Lung (tissue), 12 donors: ENCODE results near the gene VASN. TPM values are rescaled to one million over a fixed set of nuclear protein-coding genes. Genes with fewer than 3 reads are reported as not detected.

Experiments used
- ATAC-seq: fragments of 200-7000 bp; cut with Tn5 transposase; one replicate; pipeline ENCODE4 v1.9.1; 2020; ENCODE audit warnings: moderate number of reproducible peaks; ENCODE audit not compliant: insufficient read depth, low FRiP score
- DNase-seq, 3 donors: peaks; one replicate each; pipeline ENCODE4 v3.0.0-alpha.2; 2013 to 2017
- H3K27ac ChIP-seq, 2 donors: one replicate each; pipeline ENCODE4 v1.5.1; 2013; ENCODE audit warnings: mild to moderate bottlenecking in 2 of 2, moderate library complexity in 2 of 2, control low read depth in 1 of 2, inconsistent platforms in 1 of 2, low read depth in 1 of 2, low read length in 1 of 2
- H3K27me3 ChIP-seq, 3 donors: one replicate each; pipeline ENCODE4 v1.5.1; 2013; ENCODE audit warnings: low read length in 2 of 3; ENCODE audit not compliant: control insufficient read depth in 3 of 3, insufficient read depth in 3 of 3
- H3K36me3 ChIP-seq, 4 donors: one replicate each; pipeline ENCODE4 v1.5.1; 2013; ENCODE audit warnings: low read length in 4 of 4, mild to moderate bottlenecking in 1 of 4, moderate library complexity in 1 of 4; ENCODE audit not compliant: control insufficient read depth in 4 of 4, insufficient read depth in 4 of 4
- H3K4me1 ChIP-seq, 5 donors: one replicate each; pipeline ENCODE4 v1.5.1; 2013; ENCODE audit warnings: low read length in 5 of 5, mild to moderate bottlenecking in 2 of 5, moderate library complexity in 1 of 5; ENCODE audit not compliant: control insufficient read depth in 5 of 5, insufficient read depth in 5 of 5
- H3K4me3 ChIP-seq: one replicate; pipeline ENCODE4 v1.5.1; 2013; ENCODE audit warnings: mild to moderate bottlenecking, control low read depth, moderate library complexity
- H3K9ac ChIP-seq, 2 donors: one replicate each; pipeline ENCODE4 v1.5.1; 2013; ENCODE audit warnings: low read length in 2 of 2, control low read depth in 1 of 2; ENCODE audit not compliant: insufficient read depth in 1 of 2
- H3K9me3 ChIP-seq, 4 donors: one replicate each; pipeline ENCODE4 v1.5.1; 2013; ENCODE audit warnings: low read length in 3 of 4, mild to moderate bottlenecking in 1 of 4, moderate library complexity in 1 of 4; ENCODE audit not compliant: control insufficient read depth in 4 of 4, insufficient read depth in 3 of 4
- CTCF ChIP-seq: IDR thresholded peaks from 2 replicates; pipeline ENCODE4 v1.5.1; 2012; ENCODE audit warnings: mild to moderate bottlenecking; ENCODE audit errors: control extremely low read depth, extremely low read depth
- WGBS, 2 donors: extraction: QIAGEN DNeasy Blood & Tissue Kit; methylation state at CpG; one replicate each; pipeline ENCODE4 v1.1.7; 2013; 5-methylcytosine and 5-hydroxymethylcytosine counted together
- polyA plus RNA-seq, 2 donors: library from polyadenylated mRNA; stranded (reverse); fragments of 200-250 nt; gene quantifications; one replicate each; pipeline ENCODE4 v1.2.1, GENCODE V29; 2013
- total RNA-seq, 2 donors: library from RNA; depleted of rRNA in 1 of 2; stranded (reverse); fragments of >200 nt in 1 of 2; gene quantifications; one replicate each; pipeline ENCODE4 v1.2.1, GENCODE V29; 2014 to 2021
- donor health status: control.
- donor health status: control.
- donor health status: Bipolar disorder and iron deficiency.
- donor health status: healthy.
- donor health status: DM: yes; HTN: yes; CAD: no.

Gene VASN
- total and polyA plus RNA-seq, 4 donors, result 18.8 to 42.9 (median 31.3) TPM

DNA sequence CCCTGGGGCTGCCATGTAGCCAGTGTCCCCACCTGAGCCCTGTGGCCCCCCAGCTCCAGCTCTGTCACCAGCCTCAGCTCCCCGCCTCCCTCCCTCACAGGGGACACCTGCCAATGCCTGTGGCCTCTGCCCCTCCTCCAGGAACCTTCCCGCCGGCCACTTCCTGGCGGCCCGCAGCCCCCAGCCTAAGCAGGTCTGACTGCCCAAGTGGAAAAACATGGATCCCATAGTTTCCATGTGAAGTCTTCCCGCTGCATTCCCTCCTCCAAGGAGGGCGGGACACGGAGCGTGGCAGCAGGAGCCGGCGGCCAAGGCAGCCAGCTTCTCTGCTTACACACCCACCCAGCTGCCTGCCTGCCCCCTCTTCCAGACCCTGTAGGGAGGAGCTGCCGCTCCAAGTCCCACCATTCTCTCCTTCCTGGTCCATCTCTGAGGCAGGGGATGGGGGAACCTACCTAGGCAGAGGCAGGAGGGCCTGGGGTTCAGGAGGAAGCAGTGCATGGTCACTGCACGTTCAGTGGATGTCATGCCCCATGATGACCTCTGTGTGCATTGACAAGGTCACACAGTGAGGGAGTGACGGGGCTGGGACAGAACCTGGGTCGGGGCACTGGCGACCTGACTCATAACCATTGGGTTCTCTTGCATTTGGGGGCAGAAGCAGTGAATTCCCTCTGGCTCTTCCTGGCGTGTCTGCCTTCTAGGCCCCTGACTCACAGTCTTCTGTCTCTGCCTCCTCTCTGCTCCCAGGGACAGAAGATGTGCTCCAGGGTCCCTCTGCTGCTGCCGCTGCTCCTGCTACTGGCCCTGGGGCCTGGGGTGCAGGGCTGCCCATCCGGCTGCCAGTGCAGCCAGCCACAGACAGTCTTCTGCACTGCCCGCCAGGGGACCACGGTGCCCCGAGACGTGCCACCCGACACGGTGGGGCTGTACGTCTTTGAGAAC, 8.7 kb downstream of the VASN start:
- Histone ChIP-seq H3K9ac (no peak overlapping the region), H3K27me3 (no peaks in the 10 kb centered on the region), H3K9me3 (no peaks in the 10 kb centered on the region), H3K27ac (no peak overlapping the region), H3K4me1 (peaks cover 0 to 27% (median 15%) of the 10 kb centered on the region in 5 donors), H3K36me3 (peaks cover 0 to 53% (median 7%) of the 10 kb centered on the region in 4 donors), H3K4me3 (no peak overlapping the region)
- TF ChIP-seq CTCF, result no peak
- no peak for ATAC-seq
- no peak for DNase-seq
- 76 to 86% methylated on average over 26 of the region's 26 CpGs for WGBS, 2 donors

GRCh38 chr16:4381072-4381934, 9.7 kb downstream of the VASN start:
- H3K9me3 ChIP-seq, result no peaks in the 10 kb centered on the region
- H3K9ac ChIP-seq, result no peak overlapping the region
- TF ChIP-seq CTCF, result no peak
- H3K4me1 ChIP-seq, result peaks cover 0 to 18% (median 7%) of the 10 kb centered on the region in 5 donors
- no peak for ATAC-seq
- H3K4me3 ChIP-seq, result no peak overlapping the region
- 91 to 94% methylated on average over 59 of the region's 59 CpGs for WGBS, 2 donors
- DNase-seq, result no peak
- H3K27ac ChIP-seq, result no peak overlapping the region
- no peaks in the 10 kb centered on the region for H3K27me3 ChIP-seq
- H3K36me3 ChIP-seq, result peaks cover 0 to 53% (median 7%) of the 10 kb centered on the region in 4 donors

- H3K4me3 ChIP-seq, result no peak overlapping the region
- peaks cover 0 to 10% (median 0%) of the 10 kb centered on the region in 5 donors for H3K4me1 ChIP-seq
- no peak for ATAC-seq
- WGBS, 2 donors, result 94% methylated on average over 47 to 55 of the region's 55 CpGs
- no peak for DNase-seq
- no peak for TF ChIP-seq CTCF
- H3K27me3 ChIP-seq, result no peaks in the 10 kb centered on the region
- peaks cover 0 to 56% (median 7%) of the 10 kb centered on the region in 4 donors for H3K36me3 ChIP-seq
- no peak overlapping the region for H3K9ac ChIP-seq
- no peak overlapping the region for H3K27ac ChIP-seq
- no peaks in the 10 kb centered on the region for H3K9me3 ChIP-seq
Measured at GRCh38 chr16:4381935-4382794, 10.5 kb downstream of the VASN start.
